CD1c-positive myeloid dendritic cell (primary cell): ENCODE results near the gene CRISPLD2.

Experiments used
- DNase-seq: peaks from one replicate; pipeline ENCODE4 v3.0.0-alpha.2; 2016; ENCODE audit errors: extremely low spot score

The CRISPLD2 gene

GRCh38 chr16:84913315-84913714, 93.5 kb downstream of the CRISPLD2 start:
- DNase-seq: peak; percentile 15

- DNase-seq: no peak
Measured at GRCh38 chr16:84914273-84914672, 94.5 kb downstream of the CRISPLD2 start.

GRCh38 chr16:84916178-84916577, 96.4 kb downstream of the CRISPLD2 start:
- DNase-seq: no peak

GRCh38 chr16:84916850-84917249, 97.1 kb downstream of the CRISPLD2 start:
- DNase-seq: no peak

- no peak for DNase-seq
Measured at GRCh38 chr16:84917492-84917891, 97.7 kb downstream of the CRISPLD2 start.

GRCh38 chr16:84918006-84918909, 98.5 kb downstream of the CRISPLD2 start:
- DNase-seq: peak; percentile 13

- DNase-seq: no peak
Measured at GRCh38 chr16:84919269-84919668, 99.5 kb downstream of the CRISPLD2 start.

- DNase-seq: no peak
Measured at GRCh38 chr16:84919708-84920107, 99.9 kb downstream of the CRISPLD2 start.

- no peak for DNase-seq
Measured at GRCh38 chr16:84920333-84920732, 100.5 kb downstream of the CRISPLD2 start.

GRCh38 chr16:84922351-84923120, 102.8 kb downstream of the CRISPLD2 start:
- no peak for DNase-seq

GRCh38 chr16:84924331-84925091, 104.7 kb downstream of the CRISPLD2 start:
- DNase-seq: no peak

- DNase-seq: peak; percentile 69
Measured at GRCh38 chr16:84925092-84925772, 105.4 kb downstream of the CRISPLD2 start.

GRCh38 chr16:84925773-84926372, 106.1 kb downstream of the CRISPLD2 start:
- DNase-seq: no peak

GRCh38 chr16:84926462-84926861, 106.7 kb downstream of the CRISPLD2 start:
- DNase-seq: no peak

- DNase-seq: no peak
Measured at GRCh38 chr16:84927621-84928591, 108.1 kb downstream of the CRISPLD2 start.

GRCh38 chr16:84928679-84929420, 109.1 kb downstream of the CRISPLD2 start:
- DNase-seq: no peak

- DNase-seq: peak; percentile 41
Measured at GRCh38 chr16:84929421-84930297, 109.9 kb downstream of the CRISPLD2 start.
